GM19193 (cell line): ENCODE measurements around the gene KHNYN.

ENCODE experiments used
- POLR2A ChIP-seq: IDR thresholded peaks from 4 replicates; pipeline ENCODE4 v1.6.1; 2011; ENCODE audit not compliant: insufficient read depth, insufficient read length; ENCODE audit errors: extremely low read depth

The KHNYN gene

DNA sequence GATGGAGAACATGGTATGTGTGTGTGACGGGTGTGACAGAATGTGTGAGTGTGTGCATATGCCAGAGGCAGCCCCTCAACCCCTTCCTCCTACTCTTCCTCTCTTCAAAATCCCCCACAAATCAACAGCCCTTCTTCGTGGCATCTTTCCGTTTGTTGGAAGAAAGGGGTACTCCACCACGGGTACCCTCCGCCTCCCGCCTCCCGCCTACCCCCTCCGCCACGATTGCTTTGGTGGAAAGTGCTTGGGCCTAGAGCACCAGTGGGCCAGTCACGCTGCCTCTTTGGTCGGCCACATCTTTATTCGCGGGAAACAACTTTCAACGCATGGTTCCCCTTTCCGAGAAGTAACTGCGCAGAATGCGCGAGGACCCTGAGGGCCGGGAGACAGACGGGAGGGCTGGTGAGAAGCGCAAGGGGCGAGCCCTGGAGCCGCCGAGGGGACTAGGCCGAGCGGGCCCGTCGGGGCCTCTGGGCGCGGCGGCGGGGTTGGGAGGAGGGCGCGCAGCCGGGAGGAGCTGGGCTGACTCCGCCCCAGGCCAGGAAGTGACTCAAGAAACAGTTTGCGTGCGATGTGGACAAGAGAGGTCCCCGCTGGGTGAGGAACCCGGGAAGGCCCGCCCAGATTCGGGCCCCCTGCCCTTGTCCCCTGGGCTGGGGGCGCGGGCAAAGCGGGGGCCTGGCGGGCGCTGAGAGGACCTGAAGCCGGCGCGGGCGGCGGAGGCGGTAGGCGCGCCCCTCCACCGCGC lies at the start of gene KHNYN, which contains the start of gene CBLN3:
Gene KHNYN (plus strand): TSS at position 560 of the 748 bp plus-strand sequence. CDS start 777 bp downstream, outside the sequence.
Gene CBLN3 (minus strand): TSS at position 274 of the 748 bp plus-strand sequence. CDS start 614 bp downstream, outside the sequence.
- TF ChIP-seq POLR2A = peak; percentile 95

DNA sequence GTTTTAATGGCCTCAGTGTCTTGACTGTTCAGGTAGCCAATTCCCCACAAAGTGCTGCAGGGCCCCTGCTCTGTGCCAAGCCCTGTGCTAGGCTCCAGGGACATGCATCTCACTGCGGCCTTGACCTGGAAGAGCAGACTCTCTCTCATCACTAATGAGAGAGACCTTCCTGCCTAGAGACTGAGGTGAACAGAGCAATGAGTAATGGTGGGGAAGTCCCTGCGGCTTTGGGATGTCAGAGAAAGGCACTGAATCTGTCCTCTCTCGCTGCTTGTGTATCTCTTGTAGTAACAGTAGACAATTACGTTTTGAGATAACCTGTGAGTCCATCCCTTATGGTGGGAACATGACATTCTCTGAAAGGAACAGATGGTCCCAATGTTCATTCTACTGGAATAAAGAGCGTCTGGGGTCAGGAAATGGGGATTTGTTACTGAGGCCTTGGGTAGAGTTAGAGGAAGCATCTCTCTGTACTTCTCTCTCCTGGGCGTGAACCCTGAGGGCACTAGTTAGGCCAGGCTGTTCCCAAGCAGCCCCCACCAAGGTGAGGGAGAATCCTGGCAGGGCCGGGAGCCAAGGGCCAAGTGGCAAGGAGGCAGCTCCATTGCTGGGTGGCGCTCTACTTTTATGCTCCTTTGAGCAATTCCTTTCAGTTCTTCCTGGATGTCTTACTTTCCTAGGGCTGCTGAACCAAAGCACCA lies 48.2 kb upstream of the KHNYN start:
- TF ChIP-seq POLR2A = no peak

DNA sequence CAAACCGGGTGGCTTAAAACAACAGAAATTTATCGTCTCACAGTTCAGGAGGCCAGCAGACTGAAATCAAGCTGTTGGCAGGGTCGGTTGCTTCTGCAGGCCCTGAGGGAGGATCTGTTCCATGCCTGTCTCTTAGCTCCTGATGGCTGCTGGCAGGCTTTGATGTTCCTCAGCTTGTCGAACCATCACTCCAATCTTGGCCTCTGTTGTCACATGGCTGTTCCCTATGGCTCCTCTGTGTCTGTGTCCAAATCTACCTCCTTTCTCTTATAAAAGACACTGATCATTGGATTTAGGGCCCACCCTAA lies 47.7 kb upstream of the KHNYN start:
- TF ChIP-seq POLR2A = no peak

DNA sequence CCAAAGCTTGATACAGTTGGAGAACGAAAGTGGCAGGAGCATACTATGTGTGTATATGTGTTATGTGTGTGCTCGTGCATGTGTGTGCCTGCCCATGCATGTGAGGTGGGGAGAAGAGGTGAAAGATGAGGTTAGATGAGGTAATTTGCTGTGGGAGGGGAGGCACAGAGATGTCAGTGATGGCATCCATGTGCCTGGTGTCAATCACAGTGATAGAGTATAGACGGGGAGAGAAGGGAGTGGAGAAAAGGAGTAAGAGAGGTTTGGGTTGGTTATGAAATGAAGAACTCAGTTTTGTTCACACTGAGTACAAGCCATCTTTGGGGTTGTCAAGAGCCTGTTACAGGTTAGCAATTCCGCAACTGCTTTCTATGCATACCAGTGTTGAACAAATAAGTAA lies 45.6 kb upstream of the KHNYN start:
- no peak for TF ChIP-seq POLR2A

DNA sequence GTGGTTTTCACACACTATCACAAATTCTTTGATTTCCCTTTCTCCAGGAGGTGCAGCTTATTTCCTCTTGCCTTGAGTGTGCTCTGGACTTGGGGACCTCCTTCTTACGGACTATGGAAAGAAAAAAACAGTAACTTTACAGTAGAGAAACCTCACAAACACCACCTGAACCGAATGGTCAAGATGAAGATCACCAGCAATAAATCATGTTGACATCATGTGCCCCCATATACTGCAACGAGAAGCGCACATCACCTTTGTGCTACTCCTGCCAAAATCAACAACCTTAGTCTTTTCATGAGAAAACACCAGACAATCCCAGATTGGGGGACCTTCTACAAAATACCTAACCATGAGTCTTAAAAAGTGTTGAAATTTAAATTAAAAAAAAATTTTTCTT lies 44.2 kb upstream of the KHNYN start:
- TF ChIP-seq POLR2A = no peak

DNA sequence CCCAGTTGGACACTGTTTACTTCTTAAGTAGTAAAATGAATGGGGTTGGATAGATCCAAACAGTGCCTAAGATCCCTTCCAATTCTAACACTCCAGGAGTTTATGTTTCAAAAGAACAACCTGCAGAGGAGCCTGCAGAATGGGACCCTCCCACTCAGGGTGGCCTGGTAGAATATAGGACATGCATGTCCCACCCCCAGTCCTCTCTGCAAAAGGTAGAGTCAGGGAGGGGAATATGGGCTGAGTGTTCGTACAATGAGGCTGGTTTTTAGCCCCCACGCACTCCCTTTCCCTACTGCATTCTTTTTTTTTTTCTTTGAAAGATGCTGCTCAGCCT lies 42.8 kb upstream of the KHNYN start:
- no peak for TF ChIP-seq POLR2A

DNA sequence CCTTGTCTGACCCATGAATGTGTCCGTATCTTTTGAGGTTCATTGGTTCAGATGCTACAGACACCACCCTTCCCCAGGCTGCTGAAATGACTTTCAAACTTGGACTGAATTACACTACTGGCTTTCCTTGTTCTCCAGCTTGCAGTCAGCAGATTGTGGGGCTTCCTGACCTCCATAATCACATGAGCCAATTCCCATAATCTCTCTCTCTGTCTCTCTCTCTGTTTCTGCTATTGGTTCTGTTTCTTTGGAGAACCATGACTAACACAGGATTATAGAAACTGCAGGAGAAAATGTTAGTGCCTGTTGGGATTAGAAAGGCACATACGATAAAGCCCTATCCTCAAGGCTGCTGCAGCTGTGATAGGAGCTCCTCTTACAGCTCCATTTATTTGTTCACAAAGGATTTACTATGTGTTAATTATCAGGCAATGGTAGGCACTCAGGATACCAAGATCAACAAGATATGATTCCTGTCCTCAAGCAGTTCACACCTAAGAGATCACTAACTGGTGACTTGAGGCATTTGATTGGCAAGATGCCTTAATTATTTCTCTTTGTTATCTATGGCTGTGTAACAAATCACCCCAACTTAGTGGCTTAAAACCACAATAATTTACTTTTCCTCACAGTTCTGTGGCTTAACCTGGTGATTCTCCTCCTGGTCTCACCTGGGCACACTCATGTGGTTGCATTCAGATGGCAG lies 41.1 kb upstream of the KHNYN start:
- no peak for TF ChIP-seq POLR2A

DNA sequence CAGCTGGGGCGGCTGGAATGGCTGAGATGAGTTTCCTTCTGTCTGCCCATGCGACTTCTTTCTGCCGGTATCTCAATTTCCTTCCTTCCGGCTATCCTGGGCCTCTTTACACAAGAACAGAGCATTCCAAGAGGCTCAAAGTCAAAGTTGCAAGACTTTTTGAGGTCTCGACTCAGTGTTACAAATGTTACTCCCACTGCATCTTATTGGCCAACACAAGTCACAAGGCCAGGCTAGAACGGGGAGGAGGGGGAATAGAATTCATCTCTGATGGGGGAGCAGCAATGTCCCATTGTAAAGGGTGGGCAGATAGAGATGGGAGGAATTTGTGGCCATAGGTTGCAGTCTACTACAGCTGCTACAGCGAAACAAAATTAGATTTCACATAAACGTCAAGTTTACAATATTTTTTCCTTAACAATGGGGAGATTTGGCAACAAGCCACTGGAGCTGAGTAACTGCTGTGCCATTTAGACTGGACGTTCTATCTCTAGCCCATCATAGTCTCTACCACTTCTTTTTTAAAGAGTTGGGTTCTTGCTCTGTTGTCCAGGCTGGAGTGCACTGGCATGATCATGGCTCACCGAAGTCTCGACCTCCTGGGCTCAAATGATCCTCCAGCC lies 40.4 kb upstream of the KHNYN start:
- no peak for TF ChIP-seq POLR2A

DNA sequence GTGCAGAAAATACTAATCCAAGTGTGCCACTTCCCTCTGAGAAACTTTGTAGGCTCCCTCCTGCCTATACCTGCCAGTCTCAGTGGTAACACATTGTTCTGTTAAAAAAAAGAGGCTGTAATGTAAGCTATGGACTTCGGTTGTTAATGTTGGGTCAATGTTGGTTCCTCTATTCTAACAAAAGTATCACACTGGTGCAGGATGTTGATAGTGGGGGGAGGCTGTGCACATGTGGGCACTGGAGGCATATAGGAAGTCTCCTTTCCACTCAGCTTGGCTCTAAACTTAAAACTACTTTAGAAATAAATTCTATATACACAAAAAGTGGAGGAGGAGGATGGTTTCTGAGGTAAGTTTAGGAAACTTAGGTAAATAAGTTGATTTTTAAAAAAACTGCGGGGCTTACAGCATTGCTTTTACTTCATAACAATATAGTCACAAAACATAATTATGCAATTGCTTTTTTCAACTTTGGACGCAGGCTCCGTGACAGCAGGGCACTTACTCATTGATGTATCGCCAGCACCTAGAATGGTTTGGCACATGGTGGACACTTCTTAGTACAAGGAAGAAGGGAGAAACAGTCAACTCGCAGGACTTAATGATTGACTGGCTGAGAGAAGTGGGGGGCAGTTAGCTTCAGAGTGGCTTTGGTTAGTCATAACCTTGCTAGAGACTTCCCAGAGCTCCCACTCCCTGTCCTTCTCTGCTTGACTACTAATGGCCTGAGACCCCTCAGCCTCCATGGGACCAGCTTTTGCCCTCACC lies 38.9 kb upstream of the KHNYN start:
- TF ChIP-seq POLR2A = no peak

DNA sequence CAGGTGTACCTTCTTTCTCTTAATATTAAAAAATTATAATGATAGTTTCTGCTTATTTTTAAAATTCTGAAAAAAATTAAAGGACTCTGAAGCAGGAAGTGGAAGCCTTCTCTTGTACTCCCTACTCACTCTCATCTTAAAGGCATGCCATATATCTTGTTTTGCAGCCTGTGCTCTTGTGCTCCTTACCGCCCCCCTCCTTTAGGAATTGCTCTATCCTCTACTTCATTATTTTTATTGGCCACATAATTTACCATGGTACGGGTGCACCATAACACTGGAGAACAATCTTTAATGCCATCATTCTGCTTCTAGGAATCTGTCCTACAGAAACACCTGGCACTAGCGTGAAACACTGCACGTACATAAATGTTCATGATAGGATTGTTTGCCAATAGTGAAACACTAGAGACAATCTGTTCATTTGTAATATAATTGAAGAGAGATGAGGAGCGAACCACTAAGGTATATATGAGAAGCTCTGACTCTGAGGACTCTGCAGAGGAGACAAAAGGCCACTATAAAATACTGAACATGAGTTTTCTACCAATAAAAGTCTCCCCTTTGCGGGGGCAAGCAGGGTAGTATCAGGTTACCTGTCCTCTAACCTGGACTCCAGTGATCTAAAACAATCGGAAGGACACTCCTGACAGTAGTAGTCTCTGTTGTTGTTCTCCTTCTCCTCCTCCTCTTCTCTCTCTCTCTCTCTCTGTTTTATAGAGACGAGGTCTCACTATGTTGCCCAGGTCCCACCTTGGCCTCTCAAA lies 37.2 kb upstream of the KHNYN start:
- TF ChIP-seq POLR2A = no peak

DNA sequence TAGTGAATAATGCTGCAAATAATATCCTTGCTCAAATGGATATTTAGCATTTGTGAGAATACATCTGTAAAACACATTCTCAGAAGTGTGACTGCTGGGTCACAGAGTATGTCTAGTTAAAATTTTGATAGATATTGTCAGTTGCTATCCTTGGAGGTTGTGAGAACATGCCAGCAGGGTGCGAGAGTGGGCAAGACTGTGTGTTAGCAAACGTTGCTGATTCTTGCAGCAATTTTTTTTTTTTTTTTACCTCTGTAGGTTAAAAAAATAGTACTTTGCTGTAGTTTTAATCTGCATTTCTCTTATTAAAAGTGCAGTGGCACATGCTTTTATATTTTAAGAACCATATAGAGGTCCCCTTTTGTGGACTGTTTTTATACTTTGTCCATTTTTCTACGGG lies 35.5 kb upstream of the KHNYN start:
- no peak for TF ChIP-seq POLR2A

DNA sequence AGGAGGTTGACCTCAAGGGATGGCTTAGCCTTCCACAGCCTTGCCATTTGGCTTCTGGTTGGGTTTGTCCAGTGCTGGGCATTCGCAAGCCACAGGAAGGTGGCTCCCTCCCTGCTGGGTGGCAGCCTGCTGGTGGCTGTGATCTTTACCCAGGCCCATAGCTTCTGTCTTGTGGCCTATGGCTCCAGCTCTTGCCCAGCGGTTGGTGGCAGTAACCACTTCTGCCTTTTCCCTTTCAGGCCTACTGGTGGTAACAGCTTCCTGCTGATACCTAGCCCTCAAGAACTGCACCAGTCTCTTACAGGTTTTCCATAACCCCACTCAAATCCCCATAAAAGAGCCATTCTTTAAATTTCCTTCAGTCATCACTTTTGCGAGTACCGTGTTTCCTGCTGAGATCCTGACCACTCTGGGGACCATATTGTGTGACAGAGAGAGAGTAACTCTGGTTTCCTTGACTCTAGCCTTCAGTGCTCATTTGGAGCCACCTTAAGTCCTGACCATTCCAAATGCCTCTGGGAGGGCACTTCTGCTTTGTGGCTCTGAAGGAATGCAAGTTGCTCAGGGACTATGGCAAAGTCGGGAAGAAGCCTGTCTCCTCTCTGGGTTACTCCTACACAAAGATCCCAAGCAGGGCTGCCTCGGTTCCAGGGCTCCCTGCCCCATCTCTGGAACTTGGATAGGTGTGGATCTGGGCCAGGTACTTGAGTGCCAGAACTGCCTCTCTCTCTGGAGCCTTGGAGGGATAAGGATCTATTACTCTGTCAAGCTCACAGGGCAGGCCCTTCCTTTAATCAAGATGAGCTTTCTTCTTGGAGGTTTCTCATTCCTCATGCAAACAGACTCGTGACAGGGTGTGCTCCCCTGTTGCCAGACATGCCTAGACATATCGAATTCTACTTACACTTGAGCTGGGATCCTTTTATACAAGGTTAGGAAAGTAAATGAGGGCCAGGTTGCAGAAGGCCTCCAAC lies 33.9 kb upstream of the KHNYN start:
- TF ChIP-seq POLR2A = no peak
